GM12891 (cell line): ENCODE results near the gene DCP1A.

Experiments
- POLR2A ChIP-seq: IDR thresholded peaks from 2 replicates; pipeline ENCODE4 v1.6.1; 2011; ENCODE audit warnings: low read depth, low read length, control low read depth
- POLR2AphosphoS5 ChIP-seq: IDR thresholded peaks from 2 replicates; pipeline ENCODE4 v1.6.1; 2011; ENCODE audit warnings: low read depth, low read length, control low read depth
- POU2F2 ChIP-seq: IDR thresholded peaks from 2 replicates; pipeline ENCODE4 v1.6.1; 2011; ENCODE audit warnings: low read depth, mild to moderate bottlenecking, control low read depth, low read length, moderate library complexity
- SPI1 ChIP-seq: IDR thresholded peaks from 2 replicates; pipeline ENCODE4 v1.6.1; 2011; ENCODE audit warnings: low read depth, low read length, control low read depth
- TAF1 ChIP-seq: IDR thresholded peaks from 2 replicates; pipeline ENCODE4 v1.6.1; 2011; ENCODE audit warnings: low read depth, low read length, control low read depth

- TF ChIP-seq POLR2A (no peak), TAF1 (no peak), SPI1 (no peak), POLR2AphosphoS5 (no peak), POU2F2 (no peak)
Measured at GRCh38 chr3:53300826-53301225, 46.5 kb downstream of the DCP1A start.
